Lower lobe of right lung (tissue), 2 donors: Measurements from ENCODE around the gene FITM1. TPM values are rescaled to one million over a fixed set of nuclear protein-coding genes. Genes with fewer than 3 reads are reported as not detected.

ENCODE experiments used
- ATAC-seq, 2 donors: fragments of 200-7000 bp; cut with Tn5 transposase; one replicate each; pipeline ENCODE4 v1.9.1; 2020 to 2022; ENCODE audit warnings: mild to moderate bottlenecking in 2 of 2, moderate library complexity in 2 of 2
- DNase-seq: peaks from one replicate; pipeline ENCODE4 v3.0.0-alpha.2; 2020
- H3K27ac ChIP-seq: fragments of 200-600 bp; one replicate; pipeline ENCODE4 v1.8.0; 2022
- H3K27me3 ChIP-seq: fragments of 200-600 bp; one replicate; pipeline ENCODE4 v1.8.0; 2022; ENCODE audit warnings: low read depth
- H3K36me3 ChIP-seq: fragments of 200-600 bp; one replicate; pipeline ENCODE4 v1.8.0; 2022; ENCODE audit warnings: mild to moderate bottlenecking
- H3K4me1 ChIP-seq: fragments of 200-600 bp; one replicate; pipeline ENCODE4 v1.8.0; 2022
- H3K4me3 ChIP-seq: fragments of 200-600 bp; one replicate; pipeline ENCODE4 v1.8.0; 2022; ENCODE audit warnings: mild to moderate bottlenecking
- H3K9me3 ChIP-seq: fragments of 200-600 bp; one replicate; pipeline ENCODE4 v1.8.0; 2022
- CTCF ChIP-seq: fragments of 200-600 bp; IDR thresholded peaks from one replicate; pipeline ENCODE4 v1.8.0; 2022; ENCODE audit warnings: antibody characterized with exemption, mild to moderate bottlenecking
- intact Hi-C: fragments of 100-400 bp; cut with DNase I; formaldehyde crosslinking; loops from one replicate; pipeline ENCODE4 v1.11.0; 2022
- total RNA-seq: library from RNA; stranded (reverse); fragmentation: NEBNext Ultra II Directional; extraction: Animal tissue kit (Norgen Biotek cat#: 25700); gene quantifications from one replicate; pipeline ENCODE4 v1.2.1, GENCODE V29; 2021
- donor health status: DM: no; HTN: yes; CAD: no; lungs with severe emphysema.

FITM1 gene
- total RNA-seq, 1 donor from 2014 or later = 0.97 TPM

- intact Hi-C loops = no loop called here
- H3K27ac ChIP-seq = no peak overlapping the region
- no peak overlapping the region for H3K4me3 ChIP-seq
- ATAC-seq (no peak), DNase-seq (no peak)
- H3K27me3 ChIP-seq = no peaks in the 10 kb centered on the region
- no peaks in the 10 kb centered on the region for H3K9me3 ChIP-seq
- H3K4me1 ChIP-seq = peaks cover 36% of the 10 kb centered on the region
- H3K36me3 ChIP-seq = peaks cover 69% of the 10 kb centered on the region
- no peak for TF ChIP-seq CTCF
Observed at GRCh38 chr14:24149302-24149969, 19.0 kb downstream of the FITM1 start.

- no peak overlapping the region for H3K4me3 ChIP-seq
- no peak for ATAC-seq
- no peaks in the 10 kb centered on the region for H3K9me3 ChIP-seq
- no peaks in the 10 kb centered on the region for H3K27me3 ChIP-seq
- no peak for TF ChIP-seq CTCF
- H3K36me3 ChIP-seq = peaks cover 69% of the 10 kb centered on the region
- peaks cover 34% of the 10 kb centered on the region for H3K4me1 ChIP-seq
- no peak for DNase-seq
- H3K27ac ChIP-seq = no peak overlapping the region
- intact Hi-C loops = no loop called here
Observed at GRCh38 chr14:24150061-24150460, 19.6 kb downstream of the FITM1 start.

- ATAC-seq (no peak), DNase-seq (no peak)
- Histone ChIP-seq H3K27ac (no peak overlapping the region), H3K9me3 (no peaks in the 10 kb centered on the region), H3K36me3 (peaks cover 73% of the 10 kb centered on the region), H3K4me3 (no peak overlapping the region), H3K4me1 (peaks cover 29% of the 10 kb centered on the region), H3K27me3 (no peaks in the 10 kb centered on the region)
- no peak for TF ChIP-seq CTCF
- intact Hi-C loops = no loop called here
Observed at GRCh38 chr14:24150567-24150966, 20.1 kb downstream of the FITM1 start.

- peaks cover 78% of the 10 kb centered on the region for H3K36me3 ChIP-seq
- intact Hi-C loops = no loop called here
- H3K4me1 ChIP-seq = peaks cover 24% of the 10 kb centered on the region
- no peak for TF ChIP-seq CTCF
- no peak overlapping the region for H3K27ac ChIP-seq
- no peaks in the 10 kb centered on the region for H3K9me3 ChIP-seq
- no peaks in the 10 kb centered on the region for H3K27me3 ChIP-seq
- DNase-seq (no peak), ATAC-seq (no peak)
- H3K4me3 ChIP-seq = no peak overlapping the region
Observed at GRCh38 chr14:24150993-24151392, 20.5 kb downstream of the FITM1 start.

- no peak for ATAC-seq
- no peaks in the 10 kb centered on the region for H3K27me3 ChIP-seq
- intact Hi-C loops = no loop called here
- H3K4me3 ChIP-seq = no peak overlapping the region
- no peaks in the 10 kb centered on the region for H3K9me3 ChIP-seq
- no peak for TF ChIP-seq CTCF
- H3K27ac ChIP-seq = no peak overlapping the region
- peaks cover 24% of the 10 kb centered on the region for H3K4me1 ChIP-seq
- no peak for DNase-seq
- H3K36me3 ChIP-seq = peaks cover 83% of the 10 kb centered on the region
Observed at GRCh38 chr14:24151404-24152080, 21.1 kb downstream of the FITM1 start.
